Uterus (tissue), 2 donors: ENCODE results near the gene ZNF628.

Experiments used
- POLR2A ChIP-seq, 2 donors: fragments of 450-650 bp; IDR thresholded peaks; one replicate each; pipeline ENCODE4 v1.6.1; 2016; ENCODE audit warnings: antibody characterized with exemption in 2 of 2, mild to moderate bottlenecking in 1 of 2, moderate library complexity in 1 of 2
- TF ChIP-seq, protein P1 (sequence below), 4 experiments: fragments of 200-600 bp in 2 of 4; fragments of 450-650 bp in 2 of 4; sonication (generic) in 2 of 4; IDR thresholded peaks; one replicate each; pipeline ENCODE4 v1.5.1; 2016 to 2019; ENCODE audit warnings: antibody characterized with exemption in 4 of 4, mild to moderate bottlenecking in 2 of 4, moderate library complexity in 1 of 4

DNA sequence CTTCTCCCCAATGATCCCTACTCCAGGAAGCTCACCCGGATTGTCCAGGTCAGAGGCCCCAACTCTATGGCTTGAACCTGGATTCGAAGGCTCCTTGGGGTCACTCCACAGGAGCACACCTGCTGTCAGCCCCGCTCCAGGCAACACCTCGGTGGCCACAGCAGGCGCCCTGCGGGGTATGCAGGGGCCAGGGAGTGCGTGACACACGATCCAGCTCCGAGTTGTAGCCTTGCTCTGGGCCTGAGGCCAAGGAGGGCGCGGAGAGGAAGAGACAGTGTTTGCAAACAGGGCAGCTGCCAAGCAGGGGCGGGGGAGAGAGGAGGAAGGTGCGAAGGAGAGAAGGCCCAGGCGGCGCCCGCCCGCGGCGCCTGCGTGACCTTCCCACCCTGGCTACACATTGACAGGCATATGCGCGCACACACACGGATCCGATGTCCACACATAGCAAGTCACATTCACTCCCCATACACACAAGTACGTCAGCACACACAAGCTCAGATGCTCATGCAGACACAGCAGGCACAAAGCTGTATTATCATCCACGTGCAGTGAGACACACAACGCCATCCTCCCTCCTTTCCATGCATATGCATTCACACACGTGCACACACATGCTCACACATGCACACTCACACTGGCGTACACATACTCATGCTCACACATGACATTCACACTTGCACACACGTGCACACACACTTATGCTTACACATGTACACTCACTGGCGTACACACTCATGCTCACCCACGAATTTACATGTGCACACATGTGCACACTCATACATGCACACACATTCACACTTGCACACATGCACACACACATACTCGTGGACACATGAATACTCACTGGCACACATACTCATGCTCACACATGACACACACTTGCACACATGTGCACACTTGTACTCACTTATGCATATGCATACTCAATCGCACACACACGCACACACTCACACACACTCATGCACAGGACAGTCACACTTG is 50.1 kb downstream of the ZNF628 start:
- TF ChIP-seq, protein P1, sequence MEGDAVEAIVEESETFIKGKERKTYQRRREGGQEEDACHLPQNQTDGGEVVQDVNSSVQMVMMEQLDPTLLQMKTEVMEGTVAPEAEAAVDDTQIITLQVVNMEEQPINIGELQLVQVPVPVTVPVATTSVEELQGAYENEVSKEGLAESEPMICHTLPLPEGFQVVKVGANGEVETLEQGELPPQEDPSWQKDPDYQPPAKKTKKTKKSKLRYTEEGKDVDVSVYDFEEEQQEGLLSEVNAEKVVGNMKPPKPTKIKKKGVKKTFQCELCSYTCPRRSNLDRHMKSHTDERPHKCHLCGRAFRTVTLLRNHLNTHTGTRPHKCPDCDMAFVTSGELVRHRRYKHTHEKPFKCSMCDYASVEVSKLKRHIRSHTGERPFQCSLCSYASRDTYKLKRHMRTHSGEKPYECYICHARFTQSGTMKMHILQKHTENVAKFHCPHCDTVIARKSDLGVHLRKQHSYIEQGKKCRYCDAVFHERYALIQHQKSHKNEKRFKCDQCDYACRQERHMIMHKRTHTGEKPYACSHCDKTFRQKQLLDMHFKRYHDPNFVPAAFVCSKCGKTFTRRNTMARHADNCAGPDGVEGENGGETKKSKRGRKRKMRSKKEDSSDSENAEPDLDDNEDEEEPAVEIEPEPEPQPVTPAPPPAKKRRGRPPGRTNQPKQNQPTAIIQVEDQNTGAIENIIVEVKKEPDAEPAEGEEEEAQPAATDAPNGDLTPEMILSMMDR (IDR thresholded peaks at IDR 0.05): no peak
- TF ChIP-seq POLR2A (IDR thresholded peaks at IDR 0.05): no peak
